H1 (cell line): ENCODE measurements around the gene ELFN1. TPM values are rescaled to one million over a fixed set of nuclear protein-coding genes. Genes with fewer than 3 reads are reported as not detected.

Experiments
- CTCF ChIA-PET: fragments of 300-600 bp; sonication (Branson Sonifier 250); formaldehyde crosslinking; loops from one replicate; lab custom pipeline; 2021; ENCODE audit not compliant: partially characterized antibody; lab: Charles Lee
- POLR2A ChIA-PET: fragments of 300-600 bp; sonication (Branson Sonifier 250); formaldehyde crosslinking; loops from one replicate; lab custom pipeline; 2021; ENCODE audit warnings: inconsistent platforms; ENCODE audit not compliant: partially characterized antibody; lab: Charles Lee
- DNase-seq, 2 experiments: peaks; one replicate each; pipeline versions ENCODE4 v3.0.0 to v3.0.0-alpha.2; 2010 to 2022; ENCODE audit warnings: low spot score in 2 of 2, low read depth in 1 of 2, mixed read lengths in 1 of 2
- FAIRE-seq: peaks from 2 replicates; lab custom pipeline; 2011; peaks lifted over from hg19 to GRCh38; lab: Jason Lieb, UNC
- H2AFZ ChIP-seq: 2 replicates; pipeline ENCODE4 v1.8.1; 2012; ENCODE audit warnings: low read length, inconsistent platforms
- H2AK5ac ChIP-seq: 2 replicates; pipeline ENCODE4 v1.6.1; 2013; ENCODE audit warnings: low read depth, low read length
- H2BK120ac ChIP-seq: replicated peaks from 2 replicates; pipeline ENCODE3; 2013; ENCODE audit warnings: low read depth, low read length, inconsistent platforms
- H2BK12ac ChIP-seq: 2 replicates; pipeline ENCODE4 v1.6.1; 2013; ENCODE audit warnings: low read depth, low read length
- H2BK15ac ChIP-seq: 2 replicates; pipeline ENCODE4 v1.6.1; 2013; ENCODE audit warnings: low read length
- H2BK20ac ChIP-seq: 2 replicates; pipeline ENCODE4 v1.6.1; 2013; ENCODE audit warnings: low read length
- H2BK5ac ChIP-seq: 2 replicates; pipeline ENCODE4 v1.6.1; 2013; ENCODE audit warnings: low read depth, low read length
- H3K14ac ChIP-seq: 2 replicates; pipeline ENCODE4 v1.6.1; 2013; ENCODE audit warnings: inconsistent platforms; ENCODE audit not compliant: insufficient read length
- H3K18ac ChIP-seq: 2 replicates; pipeline ENCODE4 v1.6.1; 2013; ENCODE audit warnings: low read length; ENCODE audit errors: extremely low read depth
- H3K23ac ChIP-seq: 2 replicates; pipeline ENCODE4 v1.6.1; 2013; ENCODE audit warnings: inconsistent platforms; ENCODE audit not compliant: insufficient read length
- H3K23me2 ChIP-seq: 2 replicates; pipeline ENCODE4 v1.6.1; 2013; ENCODE audit warnings: low read depth, low read length
- H3K27ac ChIP-seq: 2 replicates; pipeline ENCODE4 v1.6.1; 2011; ENCODE audit warnings: low read depth, low read length, inconsistent platforms
- H3K27me3 ChIP-seq, 4 experiments: replicated peaks in 1 of 4; 1 replicate in 1 of 4; 2 replicates in 3 of 4; pipeline versions ENCODE4 v1.6.1 to v1.8.1; 2011 to 2013; ENCODE audit warnings: low read length in 3 of 4, mild to moderate bottlenecking in 3 of 4, inconsistent platforms in 2 of 4, mixed read lengths in 2 of 4, moderate library complexity in 1 of 4; ENCODE audit not compliant: control insufficient read depth in 3 of 4, insufficient read depth in 3 of 4; ENCODE audit errors: extremely low read depth in 1 of 4
- H3K36me3 ChIP-seq, 4 experiments: 2 replicates each; pipeline versions ENCODE4 v1.6.1 to v1.8.1; 2011 to 2013; ENCODE audit warnings: mild to moderate bottlenecking in 4 of 4, low read length in 3 of 4, moderate library complexity in 2 of 4, control low read depth in 1 of 4, inconsistent platforms in 1 of 4; ENCODE audit not compliant: insufficient read depth in 4 of 4, control insufficient read depth in 2 of 4
- H3K4ac ChIP-seq: replicated peaks from 2 replicates; pipeline ENCODE3; 2013; ENCODE audit warnings: low read length, low read depth, mixed read lengths, inconsistent platforms; ENCODE audit not compliant: insufficient read length
- H3K4me1 ChIP-seq, 4 experiments: replicated peaks in 1 of 4; 1 replicate in 1 of 4; 2 replicates in 3 of 4; pipeline versions ENCODE4 v1.6.1 to v1.8.1; 2011 to 2013; ENCODE audit warnings: low read length in 3 of 4, inconsistent platforms in 2 of 4, mixed read lengths in 1 of 4; ENCODE audit not compliant: insufficient read depth in 4 of 4, control insufficient read depth in 3 of 4
- H3K4me2 ChIP-seq, 2 experiments: 2 replicates each; pipeline versions ENCODE4 v1.6.1 to v1.8.1; 2011 to 2013; ENCODE audit warnings: low read depth in 2 of 2, low read length in 2 of 2, control low read depth in 1 of 2, inconsistent platforms in 1 of 2, mild to moderate bottlenecking in 1 of 2; ENCODE audit not compliant: insufficient read depth in 1 of 2
- H3K4me3 ChIP-seq, 4 experiments: fragments of 200-600, 300-600 bp in 1 of 4; sonication (generic), shearing (Covaris generic), sonication (Bioruptor Twin) in 1 of 4; 2 replicates each; pipeline versions ENCODE4 v1.5.1 to v1.8.1; 2011 to 2016; ENCODE audit warnings: low read length in 4 of 4, low read depth in 3 of 4, control low read depth in 2 of 4, inconsistent platforms in 2 of 4, mild to moderate bottlenecking in 2 of 4, mixed read lengths in 1 of 4, moderate library complexity in 1 of 4; ENCODE audit not compliant: insufficient read depth in 2 of 4; ENCODE audit errors: extremely low read depth in 1 of 4
- H3K56ac ChIP-seq: replicated peaks from 2 replicates; pipeline ENCODE3; 2013; ENCODE audit warnings: low read depth, mild to moderate bottlenecking, mixed read lengths, low read length, inconsistent platforms; ENCODE audit not compliant: insufficient read length
- H3K79me1 ChIP-seq: 2 replicates; pipeline ENCODE4 v1.6.1; 2013; ENCODE audit warnings: low read depth, low read length, control low read depth
- H3K79me2 ChIP-seq, 2 experiments: 2 replicates each; pipeline versions ENCODE4 v1.6.1 to v1.8.1; 2012 to 2013; ENCODE audit warnings: low read length in 2 of 2, mild to moderate bottlenecking in 2 of 2, inconsistent platforms in 1 of 2; ENCODE audit not compliant: insufficient read depth in 2 of 2, control insufficient read depth in 1 of 2
- H3K9ac ChIP-seq, 4 experiments: replicated peaks in 1 of 4; 1 replicate in 1 of 4; 2 replicates in 3 of 4; pipeline versions ENCODE4 v1.6.1 to v1.8.1; 2011 to 2013; ENCODE audit warnings: low read depth in 3 of 4, low read length in 3 of 4, control low read depth in 2 of 4, mild to moderate bottlenecking in 2 of 4, moderate library complexity in 2 of 4, inconsistent platforms in 1 of 4; ENCODE audit errors: extremely low read depth in 1 of 4
- H3K9me3 ChIP-seq, 2 experiments: 2 replicates each; pipeline versions ENCODE4 v1.6.1 to v1.8.1; 2012 to 2013; ENCODE audit warnings: mild to moderate bottlenecking in 2 of 2, moderate library complexity in 2 of 2, control low read depth in 1 of 2, inconsistent platforms in 1 of 2, low read depth in 1 of 2, low read length in 1 of 2, mixed read lengths in 1 of 2; ENCODE audit not compliant: insufficient read depth in 2 of 2
- H4K20me1 ChIP-seq, 2 experiments: replicated peaks in 1 of 2; 2 replicates each; pipeline versions ENCODE3 to v1.8.1; 2011 to 2013; ENCODE audit warnings: inconsistent platforms in 2 of 2, low read length in 2 of 2, mild to moderate bottlenecking in 1 of 2; ENCODE audit not compliant: insufficient read depth in 2 of 2, control insufficient read depth in 1 of 2
- H4K5ac ChIP-seq: 2 replicates; pipeline ENCODE4 v1.6.1; 2013; ENCODE audit warnings: low read length, low read depth, mixed read lengths, inconsistent platforms; ENCODE audit not compliant: insufficient read length
- H4K8ac ChIP-seq: 2 replicates; pipeline ENCODE4 v1.8.0; 2013; ENCODE audit warnings: mild to moderate bottlenecking, moderate library complexity, low read length, inconsistent platforms; ENCODE audit not compliant: insufficient read depth; ENCODE audit errors: extremely low read depth
- H4K91ac ChIP-seq: replicated peaks from 2 replicates; pipeline ENCODE3; 2013; ENCODE audit warnings: low read length, mixed read lengths, inconsistent platforms; ENCODE audit not compliant: insufficient read length
- KDM4A ChIP-seq: IDR thresholded peaks from one replicate; pipeline ENCODE4 v1.7.1; 2012; ENCODE audit warnings: low read depth, mild to moderate bottlenecking, moderate library complexity, low read length, inconsistent platforms; ENCODE audit not compliant: severe bottlenecking
- WGBS, 2 experiments: shearing (Covaris generic) in 1 of 2; methylation state at CpG; one replicate each; pipeline versions ENCODE4 v1.1.6 to v1.1.7; 2013 to 2015; ENCODE audit warnings: low lambda C conversion rate in 2 of 2, mixed read lengths in 2 of 2, inconsistent platforms in 1 of 2, low coverage in 1 of 2, missing lambda C conversion rate in 1 of 2; ENCODE audit not compliant: insufficient replicate concordance in 2 of 2, insufficient coverage in 1 of 2, insufficient read length in 1 of 2; ENCODE audit errors: extremely low coverage in 1 of 2, missing lambda C conversion rate in 1 of 2; 5-methylcytosine and 5-hydroxymethylcytosine counted together
- polyA plus RNA-seq, 7 experiments: library from polyadenylated mRNA; depleted of rRNA in 3 of 7; stranded (reverse) in 5 of 7; unstranded in 2 of 7; fragments of >200 nt in 5 of 7; fragments of 200-250 nt in 2 of 7; gene quantifications; 1 replicate in 5 of 7; 2 replicates in 1 of 7; 4 replicates in 1 of 7; pipeline versions ENCODE4 v1.2.1 to v1.2.3, GENCODE V29; 2011 to 2013; ENCODE audit warnings: missing spikeins in 2 of 7, mixed read lengths in 2 of 7
- total RNA-seq: library from RNA; stranded (reverse); fragmentation: NEBNext Ultra II Directional; extraction: Animal tissue kit (Norgen Biotek cat#: 25700); gene quantifications from 2 replicates; pipeline ENCODE4 v1.2.1, GENCODE V29; 2021

The ELFN1 gene
- total and polyA plus RNA-seq, 2 of the 8 experiments (the other 6 are each of a cell fraction or from before 2014, with no cell fraction given) = 2.0 to 4.5 TPM

DNA sequence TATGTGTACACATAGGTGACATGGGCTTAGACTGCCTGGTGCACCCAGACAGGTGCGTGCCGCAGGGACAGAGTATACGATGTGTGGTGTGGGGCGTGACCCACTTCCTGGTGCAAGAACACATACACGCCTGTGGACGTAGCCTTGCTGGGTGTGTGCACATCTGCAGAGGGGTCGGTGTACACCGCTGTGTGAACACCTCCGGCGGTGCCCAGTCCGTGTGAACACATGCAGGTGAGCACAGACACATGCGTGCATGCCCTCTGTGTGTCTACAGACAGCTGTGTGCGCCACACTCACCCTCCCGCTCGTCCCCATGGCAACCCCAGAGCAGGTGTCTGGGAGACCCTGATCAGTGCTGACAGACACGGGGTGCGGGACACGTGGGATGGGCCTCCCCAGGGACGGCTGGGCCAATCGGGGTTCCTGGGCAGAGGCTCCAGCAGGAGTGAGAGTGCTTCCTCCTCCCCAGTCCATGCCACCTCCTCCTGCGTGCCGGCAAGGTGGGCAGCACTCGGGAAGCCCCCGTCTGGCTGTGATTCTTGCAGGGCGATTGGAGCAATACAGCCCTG lies 23.4 kb downstream of the ELFN1 start:
- Histone ChIP-seq H3K4ac (peak overlapping the region; percentile 21), H3K4me2 (no peak overlapping the region; a peak in 1 of 4 replicates), H3K36me3 (no peaks in the 10 kb centered on the region), H2BK15ac (0 out of 2 replicates have a peak overlapping the region, but pooled peaks have one; percentile 74), H2BK120ac (no peak overlapping the region), H2BK5ac (peak overlapping the region; percentile 32; the same call in 1 of the 2 replicates), H3K18ac (no peak overlapping the region), H3K23me2 (peaks cover 10% of the 10 kb centered on the region; the same call in 1 of the 2 replicates), H2BK20ac (no peak overlapping the region), H2AFZ (no peak overlapping the region), H4K8ac (peak overlapping the region; percentile 80; the same call in 1 of the 2 replicates), H3K9me3 (no peaks in the 10 kb centered on the region), H3K27me3 (no peaks in the 10 kb centered on the region; a peak in 1 of 7 replicates), H3K4me1 (peaks cover 2 to 14% (median 11%) of the 10 kb centered on the region in 4 experiments), H3K79me1 (no peaks in the 10 kb centered on the region), H3K79me2 (no peaks in the 10 kb centered on the region), H4K5ac (no peak overlapping the region), H3K23ac (no peak overlapping the region), H3K56ac (no peak overlapping the region), H3K9ac (no peak overlapping the region), H2AK5ac (peak overlapping the region; percentile 77; the same call in 1 of the 2 replicates), H3K14ac (no peak overlapping the region), H3K27ac (no peak overlapping the region), H3K4me3 (no peak overlapping the region), H4K91ac (peak overlapping the region; percentile 88), H2BK12ac (peak overlapping the region; percentile 75; the same call in 1 of the 2 replicates), H4K20me1 (peaks cover 0 to 11% of the 10 kb centered on the region in 2 experiments)
- no peak for TF ChIP-seq KDM4A
- FAIRE-seq = no peak
- CTCF ChIA-PET = interaction anchor here (1.3 to 3.0 kb wide), 3 partner anchors 17 to 190 kb away, joined by 3 to 13 read pairs (median 8); no protein-coding TSS in a partner anchor
- WGBS, 2 experiments = 94% methylated on average over 25 of the region's 25 CpGs; no CpG with 5 or more reads in 1 of the 2 experiments
- POLR2A ChIA-PET = interaction anchor here (2.2 kb wide), 1 partner anchor 17 kb away, joined by 9 read pairs; no protein-coding TSS in a partner anchor
- DNase-seq = peak in 1 of 2 experiments; percentile 53
